NCI-H2081 (cell line): Measurements from ENCODE around the gene ZNF536.

ENCODE experiments used
- DNase-seq, 2 experiments: peaks; one replicate each; lab custom pipeline; 2025; lab: John Stamatoyannopoulos, UW

ZNF536 gene

GRCh38 chr19:30563691-30564090 is 191.5 kb downstream of the ZNF536 start:
- no peak for DNase-seq

GRCh38 chr19:30564551-30565011 is 192.4 kb downstream of the ZNF536 start:
- DNase-seq = no peak

- no peak for DNase-seq
Measured at GRCh38 chr19:30565636-30566035, 193.5 kb downstream of the ZNF536 start.

- no peak for DNase-seq
Measured at GRCh38 chr19:30566681-30567420, 194.7 kb downstream of the ZNF536 start.

GRCh38 chr19:30567536-30568232 is 195.5 kb downstream of the ZNF536 start:
- DNase-seq = no peak

GRCh38 chr19:30570194-30570593 is 198.0 kb downstream of the ZNF536 start:
- no peak for DNase-seq

- DNase-seq = no peak
Measured at GRCh38 chr19:30577551-30578105, 205.4 kb downstream of the ZNF536 start.

- DNase-seq = no peak
Measured at GRCh38 chr19:30579419-30579818, 207.2 kb downstream of the ZNF536 start.

GRCh38 chr19:30580673-30581072 is 208.5 kb downstream of the ZNF536 start:
- DNase-seq = no peak

- DNase-seq = no peak
Measured at GRCh38 chr19:30584090-30584489, 211.9 kb downstream of the ZNF536 start.

- no peak for DNase-seq
Measured at GRCh38 chr19:30587869-30588268, 215.7 kb downstream of the ZNF536 start.

GRCh38 chr19:30590596-30591229 is 218.5 kb downstream of the ZNF536 start:
- no peak for DNase-seq

GRCh38 chr19:30593356-30593755 is 221.2 kb downstream of the ZNF536 start:
- no peak for DNase-seq

GRCh38 chr19:30593975-30594745 is 222.0 kb downstream of the ZNF536 start:
- no peak for DNase-seq

- DNase-seq = no peak
Measured at GRCh38 chr19:30596268-30596667, 224.1 kb downstream of the ZNF536 start.

GRCh38 chr19:30596813-30597399 is 224.7 kb downstream of the ZNF536 start:
- DNase-seq = no peak

- no peak for DNase-seq
Measured at GRCh38 chr19:30598688-30599087, 226.5 kb downstream of the ZNF536 start.

GRCh38 chr19:30602661-30603350 is 230.6 kb downstream of the ZNF536 start:
- no peak for DNase-seq

- no peak for DNase-seq
Measured at GRCh38 chr19:30604657-30605056, 232.5 kb downstream of the ZNF536 start.

- DNase-seq = no peak
Measured at GRCh38 chr19:30605333-30605732, 233.1 kb downstream of the ZNF536 start.
